Spleen (tissue), 11 donors: ENCODE results near the gene MED7. TPM values are rescaled to one million over a fixed set of nuclear protein-coding genes. Genes with fewer than 3 reads are reported as not detected.

ENCODE experiments used
- DNase-seq: peaks from one replicate; pipeline ENCODE4 v3.0.0-alpha.2; 2020
- H3K27ac ChIP-seq, 8 donors: fragments of 200-600 bp; sonication (generic) in 7 of 8; 1 replicate in 4 of 8; 2 replicates in 4 of 8; pipeline versions ENCODE4 v1.5.0 to v1.8.0; 2016 to 2021; ENCODE audit warnings: inconsistent platforms in 4 of 8, mild to moderate bottlenecking in 4 of 8, moderate library complexity in 1 of 8
- H3K27me3 ChIP-seq, 7 donors: fragments of 200-600 bp; sonication (generic) in 6 of 7; replicated peaks in 1 of 7; 1 replicate in 4 of 7; 2 replicates in 3 of 7; pipeline versions ENCODE4 v1.5.0 to v1.8.0; 2016 to 2021; ENCODE audit warnings: inconsistent platforms in 3 of 7, mild to moderate bottlenecking in 1 of 7
- H3K36me3 ChIP-seq, 6 donors: fragments of 200-600 bp; sonication (generic) in 5 of 6; 1 replicate in 4 of 6; 2 replicates in 2 of 6; pipeline versions ENCODE4 v1.5.0 to v1.8.0; 2016 to 2021; ENCODE audit warnings: inconsistent platforms in 2 of 6
- H3K4me1 ChIP-seq, 6 donors: fragments of 200-600 bp; sonication (generic) in 5 of 6; 1 replicate in 3 of 6; 2 replicates in 3 of 6; pipeline versions ENCODE4 v1.5.0 to v1.8.0; 2016 to 2021; ENCODE audit warnings: inconsistent platforms in 3 of 6
- H3K4me3 ChIP-seq, 8 donors: fragments of 200-600 bp; sonication (generic) in 7 of 8; 1 replicate in 4 of 8; 2 replicates in 4 of 8; pipeline versions ENCODE4 v1.5.0 to v1.8.0; 2016 to 2021; ENCODE audit warnings: inconsistent platforms in 4 of 8, mild to moderate bottlenecking in 4 of 8, moderate library complexity in 2 of 8
- H3K9me3 ChIP-seq, 8 donors: fragments of 200-600 bp; sonication (generic) in 7 of 8; 1 replicate in 4 of 8; 2 replicates in 4 of 8; pipeline versions ENCODE4 v1.5.0 to v1.8.0; 2016 to 2021; ENCODE audit warnings: inconsistent platforms in 4 of 8
- POLR2A ChIP-seq, 3 donors: fragments of 450-650 bp; IDR thresholded peaks; one replicate each; pipeline ENCODE4 v1.5.1; 2017; ENCODE audit warnings: antibody characterized with exemption in 3 of 3, mild to moderate bottlenecking in 1 of 3
- POLR2AphosphoS5 ChIP-seq, 3 donors: sonication (generic); formaldehyde crosslinking; IDR thresholded peaks; one replicate each; pipeline ENCODE4 v1.5.1; 2017; ENCODE audit warnings: antibody characterized with exemption in 3 of 3
- WGBS, 5 donors: extraction: QIAGEN DNeasy Blood & Tissue Kit in 3 of 5; methylation state at CpG; one replicate each; pipeline versions ENCODE4 v1.1.5 to v1.1.7; 2013 to 2018; 5-methylcytosine and 5-hydroxymethylcytosine counted together
- intact Hi-C: fragments of 100-400 bp; cut with DNase I; formaldehyde crosslinking; loops from one replicate; pipeline ENCODE4 v1.15.0; 2023; ENCODE audit warnings: low total_unique reads
- polyA plus RNA-seq, 3 donors: library from polyadenylated mRNA; stranded (reverse); fragments of 200-250 nt; gene quantifications; one replicate each; pipeline ENCODE4 v1.2.1, GENCODE V29; 2013
- total RNA-seq, 7 donors: library from RNA; depleted of rRNA in 3 of 7; stranded (reverse); fragments of >200 nt in 3 of 7; fragmentation: NEBNext Ultra II Directional in 4 of 7; extraction: Animal tissue kit (Norgen Biotek cat#: 25700) in 4 of 7; gene quantifications; one replicate each; pipeline versions ENCODE4 v1.1.0 to v1.2.1, GENCODE V29; 2016 to 2021
- TF ChIP-seq, protein P1 (sequence below), 11 experiments: fragments of 200-600 bp in 7 of 11; fragments of 450-650 bp in 4 of 11; sonication (generic) in 4 of 11; IDR thresholded peaks in 8 of 11; conservative IDR thresholded peaks in 3 of 11; 1 replicate in 7 of 11; 2 replicates in 4 of 11; pipeline versions ENCODE4 v1.4.0 to v1.8.0; 2016 to 2021; ENCODE audit warnings: antibody characterized with exemption in 11 of 11, inconsistent platforms in 4 of 11, mild to moderate bottlenecking in 1 of 11
- donor health status: healthy with polysubstance abuse.
- donor health status: DM: no; HTN: no; CAD: no; lungs with moderate emphysema.
- donor health status: DM: no; HTN: no; CAD: no.
- donor health status: Bipolar disorder and iron deficiency.
- donor health status: healthy.
- donor health status: DM: no; HTN: no; CAD: no.
- donor health status: DM: yes; HTN: yes; CAD: no.

Gene MED7
- total and polyA plus RNA-seq, 10 donors: 9.5 to 27.0 (median 14.9) TPM

DNA sequence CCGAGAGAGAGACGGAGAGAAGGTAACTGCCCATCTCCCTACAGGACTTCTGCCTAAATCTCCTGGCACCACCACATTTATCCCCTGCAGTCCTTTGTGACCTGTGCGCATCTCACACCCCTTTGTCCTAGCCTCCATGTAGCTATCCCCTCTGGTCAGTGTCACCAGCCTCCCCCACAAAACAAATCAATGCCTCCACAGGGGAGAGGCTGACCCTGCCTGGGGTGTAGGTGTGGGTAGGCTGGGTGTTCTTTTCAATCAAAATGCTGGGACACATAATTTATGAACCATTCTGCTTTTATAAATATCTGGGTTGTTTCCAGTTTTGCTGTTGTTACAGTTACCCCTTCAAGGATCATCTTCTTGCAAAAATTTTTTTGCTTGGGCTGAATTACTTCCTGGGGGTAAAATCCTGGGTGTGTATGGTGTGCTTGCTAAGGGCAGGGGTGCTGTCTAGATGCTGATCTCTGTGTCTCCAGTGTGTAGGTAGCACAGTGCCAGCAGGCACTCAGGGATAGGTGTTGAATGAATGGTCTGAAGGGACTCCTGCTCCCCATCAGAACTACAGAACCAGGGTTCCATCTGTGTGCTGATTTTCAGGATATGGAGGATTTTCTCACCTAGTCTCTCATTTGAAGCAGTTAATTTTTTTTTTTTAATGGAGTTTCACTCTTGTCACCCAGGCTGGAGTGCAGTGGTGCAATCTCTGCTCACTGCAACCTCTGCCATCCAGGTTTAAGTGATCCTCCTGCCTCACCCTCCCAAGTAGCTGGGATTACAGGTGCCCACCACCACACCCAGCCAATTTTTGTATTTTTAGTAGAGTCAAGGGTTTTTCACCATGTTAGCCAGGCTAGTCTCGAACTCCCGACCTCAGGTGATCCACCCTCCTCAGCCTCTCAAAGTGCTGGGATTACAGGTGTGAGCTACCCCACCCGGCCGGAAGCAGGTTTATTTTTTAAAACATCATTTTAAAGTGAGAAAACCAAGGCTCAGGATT, 23.8 kb upstream of the MED7 start, which contains the start of gene GARIN3:
GARIN3 (minus strand) TSS at position 51 of the 1,000 bp plus-strand sequence. CDS start 96 bp downstream, outside the sequence.
- intact Hi-C loops: no loop called here
- WGBS, 5 donors: 85 to 90% (median 87%) methylated on average over 7 of the region's 7 CpGs
- Histone ChIP-seq H3K4me1 (peaks cover 0 to under 1% (median 0%) of the 10 kb centered on the region in 6 donors), H3K36me3 (no peaks in the 10 kb centered on the region), H3K4me3 (no peak within 1 kb of the TSS), H3K27me3 (no peaks in the 10 kb centered on the region), H3K9me3 (peaks cover 0 to 13% (median 0%) of the 10 kb centered on the region in 8 donors), H3K27ac (no peak within 1 kb of the TSS)
- no peak for DNase-seq
- TF ChIP-seq POLR2AphosphoS5 (IDR thresholded peaks at IDR 0.05) (no peak), POLR2A (IDR thresholded peaks at IDR 0.05) (no peak)
- TF ChIP-seq, protein P1, sequence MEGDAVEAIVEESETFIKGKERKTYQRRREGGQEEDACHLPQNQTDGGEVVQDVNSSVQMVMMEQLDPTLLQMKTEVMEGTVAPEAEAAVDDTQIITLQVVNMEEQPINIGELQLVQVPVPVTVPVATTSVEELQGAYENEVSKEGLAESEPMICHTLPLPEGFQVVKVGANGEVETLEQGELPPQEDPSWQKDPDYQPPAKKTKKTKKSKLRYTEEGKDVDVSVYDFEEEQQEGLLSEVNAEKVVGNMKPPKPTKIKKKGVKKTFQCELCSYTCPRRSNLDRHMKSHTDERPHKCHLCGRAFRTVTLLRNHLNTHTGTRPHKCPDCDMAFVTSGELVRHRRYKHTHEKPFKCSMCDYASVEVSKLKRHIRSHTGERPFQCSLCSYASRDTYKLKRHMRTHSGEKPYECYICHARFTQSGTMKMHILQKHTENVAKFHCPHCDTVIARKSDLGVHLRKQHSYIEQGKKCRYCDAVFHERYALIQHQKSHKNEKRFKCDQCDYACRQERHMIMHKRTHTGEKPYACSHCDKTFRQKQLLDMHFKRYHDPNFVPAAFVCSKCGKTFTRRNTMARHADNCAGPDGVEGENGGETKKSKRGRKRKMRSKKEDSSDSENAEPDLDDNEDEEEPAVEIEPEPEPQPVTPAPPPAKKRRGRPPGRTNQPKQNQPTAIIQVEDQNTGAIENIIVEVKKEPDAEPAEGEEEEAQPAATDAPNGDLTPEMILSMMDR (IDR thresholded peaks at IDR 0.05 in 8 of 11, conservative IDR thresholded peaks at IDR 0.05 in 3 of 11): no peak

DNA sequence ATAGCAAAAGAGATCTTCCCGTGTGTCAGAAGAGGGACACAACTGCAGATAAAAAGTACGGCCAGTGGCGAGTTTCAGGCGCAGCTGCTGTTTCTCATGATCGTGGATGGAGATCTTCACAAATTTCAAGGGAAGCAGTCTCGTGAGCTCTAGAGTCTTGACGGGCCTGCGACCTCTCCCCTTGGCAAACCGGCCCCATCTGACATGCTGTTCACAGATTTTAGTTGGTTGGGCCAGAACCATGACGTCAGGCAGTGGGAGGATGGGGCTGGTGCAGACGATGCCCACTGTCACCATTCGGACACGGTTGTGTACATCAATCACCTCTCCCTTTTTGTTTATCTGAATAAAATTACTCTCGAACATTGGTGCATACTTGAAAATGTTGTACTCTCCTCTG, 23.0 kb upstream of the MED7 start:
- no peak overlapping the region for H3K4me3 ChIP-seq
- WGBS, 5 donors: 89 to 94% (median 90%) methylated on average over 14 of the region's 14 CpGs
- TF ChIP-seq, protein P1 (IDR thresholded peaks at IDR 0.05 in 8 of 11, conservative IDR thresholded peaks at IDR 0.05 in 3 of 11): no peak
- TF ChIP-seq POLR2A (IDR thresholded peaks at IDR 0.05): no peak

DNA sequence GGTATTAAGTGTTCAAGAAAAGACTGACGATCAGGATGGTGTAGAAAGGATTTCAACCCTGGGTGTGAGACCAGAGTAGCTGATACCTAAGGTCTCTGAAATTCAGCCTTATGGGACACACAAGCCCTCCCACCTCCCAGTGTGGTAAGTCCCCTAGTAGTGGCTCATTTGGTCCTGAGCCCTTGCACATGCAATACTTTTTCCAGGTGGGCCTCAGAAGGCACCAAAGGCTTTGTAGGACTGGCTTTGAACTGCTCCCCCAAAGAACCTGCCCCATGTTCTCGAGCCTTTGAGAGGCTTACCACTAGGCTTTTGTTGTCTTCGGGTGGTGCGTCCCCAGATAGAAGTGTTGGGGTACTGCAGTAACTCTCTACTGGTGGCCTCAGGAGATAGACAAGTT, 22.6 kb upstream of the MED7 start:
- no peak for DNase-seq
- Histone ChIP-seq H3K27me3 (no peaks in the 10 kb centered on the region), H3K36me3 (no peaks in the 10 kb centered on the region), H3K9me3 (peaks cover 0 to 6% (median 0%) of the 10 kb centered on the region in 8 donors), H3K4me3 (no peak overlapping the region), H3K27ac (no peak overlapping the region), H3K4me1 (no peaks in the 10 kb centered on the region)
- 81 to 93% (median 89%) methylated on average over 4 of the region's 4 CpGs for WGBS, 5 donors
- intact Hi-C loops: no loop called here
- TF ChIP-seq, protein P1 (IDR thresholded peaks at IDR 0.05 in 8 of 11, conservative IDR thresholded peaks at IDR 0.05 in 3 of 11): no peak
- TF ChIP-seq POLR2A (IDR thresholded peaks at IDR 0.05) (no peak), POLR2AphosphoS5 (IDR thresholded peaks at IDR 0.05) (no peak)

More for the DNA sequence above, 23.0 kb upstream of the MED7 start:
- Histone ChIP-seq H3K9me3 (peaks cover 0 to 10% (median 0%) of the 10 kb centered on the region in 8 donors), H3K4me1 (no peaks in the 10 kb centered on the region), H3K27me3 (no peaks in the 10 kb centered on the region), H3K36me3 (no peaks in the 10 kb centered on the region), H3K27ac (no peak overlapping the region)
- no peak for DNase-seq
- intact Hi-C loops: no loop called here

DNA sequence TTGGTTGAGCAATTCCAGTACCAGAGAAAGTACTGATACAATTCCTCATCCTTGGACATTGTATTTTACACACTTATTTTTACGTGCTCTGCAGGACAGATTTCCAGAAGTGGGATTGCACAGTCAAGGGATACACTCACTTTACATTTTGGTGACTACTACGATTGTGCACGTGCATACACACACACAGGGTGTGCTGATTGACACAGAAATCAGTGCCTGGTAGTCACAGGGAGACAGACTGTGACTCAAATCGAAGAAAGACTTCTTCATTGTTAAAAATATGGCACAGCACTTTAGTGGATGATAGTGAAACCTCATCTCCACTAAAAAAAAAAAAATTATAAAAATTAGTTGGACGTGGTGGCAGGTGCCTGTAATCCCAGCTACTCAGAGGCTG, 21.9 kb upstream of the MED7 start:
- Histone ChIP-seq H3K27ac (no peak overlapping the region), H3K4me1 (no peaks in the 10 kb centered on the region), H3K27me3 (no peaks in the 10 kb centered on the region), H3K9me3 (no peaks in the 10 kb centered on the region), H3K36me3 (no peaks in the 10 kb centered on the region), H3K4me3 (no peak overlapping the region)
- intact Hi-C loops: no loop called here
- 73 to 91% (median 76%) methylated on average over 5 of the region's 5 CpGs for WGBS, 5 donors
- DNase-seq: no peak
- TF ChIP-seq, protein P1 (IDR thresholded peaks at IDR 0.05 in 8 of 11, conservative IDR thresholded peaks at IDR 0.05 in 3 of 11): no peak
- TF ChIP-seq POLR2A (IDR thresholded peaks at IDR 0.05) (no peak), POLR2AphosphoS5 (IDR thresholded peaks at IDR 0.05) (no peak)
